Spleen (tissue), 7 donors: ENCODE measurements around the gene MADD.

ENCODE experiments used
- POLR2A ChIP-seq, 3 donors: fragments of 450-650 bp; IDR thresholded peaks; one replicate each; pipeline ENCODE4 v1.5.1; 2017; ENCODE audit warnings: antibody characterized with exemption in 3 of 3, mild to moderate bottlenecking in 1 of 3
- POLR2AphosphoS5 ChIP-seq, 3 donors: sonication (generic); formaldehyde crosslinking; IDR thresholded peaks; one replicate each; pipeline ENCODE4 v1.5.1; 2017; ENCODE audit warnings: antibody characterized with exemption in 3 of 3
- TF ChIP-seq, protein P1 (sequence below), 11 experiments: fragments of 200-600 bp in 7 of 11; fragments of 450-650 bp in 4 of 11; sonication (generic) in 4 of 11; IDR thresholded peaks in 8 of 11; conservative IDR thresholded peaks in 3 of 11; 1 replicate in 7 of 11; 2 replicates in 4 of 11; pipeline versions ENCODE4 v1.4.0 to v1.8.0; 2016 to 2021; ENCODE audit warnings: antibody characterized with exemption in 11 of 11, inconsistent platforms in 4 of 11, mild to moderate bottlenecking in 1 of 11
- donor health status: DM: no; HTN: no; CAD: no; lungs with moderate emphysema.
- donor health status: DM: no; HTN: no; CAD: no.
- donor health status: DM: no; HTN: no; CAD: no.

- TF ChIP-seq POLR2A (IDR thresholded peaks at IDR 0.05) = peak in 1 of 3 donors; percentile 80
- TF ChIP-seq, protein P1, sequence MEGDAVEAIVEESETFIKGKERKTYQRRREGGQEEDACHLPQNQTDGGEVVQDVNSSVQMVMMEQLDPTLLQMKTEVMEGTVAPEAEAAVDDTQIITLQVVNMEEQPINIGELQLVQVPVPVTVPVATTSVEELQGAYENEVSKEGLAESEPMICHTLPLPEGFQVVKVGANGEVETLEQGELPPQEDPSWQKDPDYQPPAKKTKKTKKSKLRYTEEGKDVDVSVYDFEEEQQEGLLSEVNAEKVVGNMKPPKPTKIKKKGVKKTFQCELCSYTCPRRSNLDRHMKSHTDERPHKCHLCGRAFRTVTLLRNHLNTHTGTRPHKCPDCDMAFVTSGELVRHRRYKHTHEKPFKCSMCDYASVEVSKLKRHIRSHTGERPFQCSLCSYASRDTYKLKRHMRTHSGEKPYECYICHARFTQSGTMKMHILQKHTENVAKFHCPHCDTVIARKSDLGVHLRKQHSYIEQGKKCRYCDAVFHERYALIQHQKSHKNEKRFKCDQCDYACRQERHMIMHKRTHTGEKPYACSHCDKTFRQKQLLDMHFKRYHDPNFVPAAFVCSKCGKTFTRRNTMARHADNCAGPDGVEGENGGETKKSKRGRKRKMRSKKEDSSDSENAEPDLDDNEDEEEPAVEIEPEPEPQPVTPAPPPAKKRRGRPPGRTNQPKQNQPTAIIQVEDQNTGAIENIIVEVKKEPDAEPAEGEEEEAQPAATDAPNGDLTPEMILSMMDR (IDR thresholded peaks at IDR 0.05 in 8 of 11, conservative IDR thresholded peaks at IDR 0.05 in 3 of 11) = peak in 8 of 11 experiments; percentile 4 to 44 (median 34)
- peak; percentile 89 to 93 (median 89) for TF ChIP-seq POLR2AphosphoS5 (IDR thresholded peaks at IDR 0.05)
Observed at GRCh38 chr11:47248664-47249377, 21.1 kb upstream of the MADD start, which contains the start of gene ACP2.
